Stomach (tissue), 9 donors: ENCODE data around the gene DIMT1. TPM values are rescaled to one million over a fixed set of nuclear protein-coding genes. Genes with fewer than 3 reads are reported as not detected.
A peak's percentile ranks its signal among the peaks of the same experiment; 100 is the strongest.

Experiments
- DNase-seq, 2 donors: peaks; one replicate each; pipeline versions ENCODE4 v3.0.0 to v3.0.0-alpha.2; 2013 to 2019
- H3K27ac ChIP-seq, 5 donors: fragments of 200-600 bp in 4 of 5; sonication (generic) in 4 of 5; one replicate each; pipeline ENCODE4 v1.5.1; 2013 to 2019; ENCODE audit warnings: mild to moderate bottlenecking in 1 of 5, moderate library complexity in 1 of 5
- H3K27me3 ChIP-seq, 3 donors: fragments of 200-600 bp; sonication (generic); one replicate each; pipeline ENCODE4 v1.5.1; 2017 to 2019; ENCODE audit warnings: mixed run types in 1 of 3
- H3K36me3 ChIP-seq, 4 donors: fragments of 200-600 bp; sonication (generic); 1 replicate in 3 of 4; 2 replicates in 1 of 4; pipeline ENCODE4 v1.5.1; 2016 to 2019
- H3K4me1 ChIP-seq, 4 donors: fragments of 200-600 bp; sonication (generic); one replicate each; pipeline ENCODE4 v1.5.1; 2016 to 2019
- H3K4me3 ChIP-seq, 4 donors: fragments of 200-600 bp; sonication (generic) in 3 of 4; one replicate each; pipeline ENCODE4 v1.5.1; 2016 to 2019; ENCODE audit warnings: mild to moderate bottlenecking in 1 of 4
- H3K9me3 ChIP-seq, 4 donors: fragments of 200-600 bp; sonication (generic); one replicate each; pipeline ENCODE4 v1.5.1; 2016 to 2019
- EP300 ChIP-seq: sonication (generic); formaldehyde crosslinking; IDR thresholded peaks from one replicate; pipeline ENCODE4 v1.6.1; 2017; ENCODE audit warnings: antibody characterized with exemption
- POLR2A ChIP-seq, 4 donors: fragments of 450-650 bp; IDR thresholded peaks; one replicate each; pipeline ENCODE4 v1.6.1; 2016; ENCODE audit warnings: antibody characterized with exemption in 4 of 4, control low read depth in 2 of 4, mild to moderate bottlenecking in 1 of 4, moderate library complexity in 1 of 4
- POLR2AphosphoS5 ChIP-seq, 3 donors: sonication (generic); formaldehyde crosslinking; IDR thresholded peaks; one replicate each; pipeline ENCODE4 v1.6.1; 2016; ENCODE audit warnings: antibody characterized with exemption in 3 of 3
- WGBS, 5 donors: extraction: QIAGEN DNeasy Blood & Tissue Kit in 3 of 5; methylation state at CpG; one replicate each; pipeline versions ENCODE4 v1.1.5 to v1.1.7; 2013 to 2018; 5-methylcytosine and 5-hydroxymethylcytosine counted together
- intact Hi-C: fragments of 100-400 bp; cut with DNase I; formaldehyde crosslinking; loops from one replicate; pipeline ENCODE4 v1.15.1; 2023; ENCODE audit warnings: low total_unique reads
- polyA plus RNA-seq, 3 donors: library from polyadenylated mRNA; stranded (reverse); fragments of 200-250 nt; gene quantifications; one replicate each; pipeline ENCODE4 v1.2.3, GENCODE V29; 2013
- total RNA-seq, 5 donors: library from RNA; depleted of rRNA; stranded (reverse); fragments of >200 nt; gene quantifications; one replicate each; pipeline versions ENCODE4 v1.1.0 to v1.2.3, GENCODE V29; 2014 to 2016
- TF ChIP-seq, protein P1 (sequence below), 7 experiments: fragments of 450-650 bp in 4 of 7; fragments of 200-600 bp in 3 of 7; sonication (generic) in 3 of 7; IDR thresholded peaks; one replicate each; pipeline ENCODE4 v1.5.1; 2016 to 2019; ENCODE audit warnings: antibody characterized with exemption in 7 of 7, control low read depth in 2 of 7, mild to moderate bottlenecking in 1 of 7
- donor health status: healthy with polysubstance abuse.
- donor health status: Bipolar disorder and iron deficiency.
- donor health status: healthy.

The DIMT1 gene
- total and polyA plus RNA-seq, 8 donors: 2.0 to 19.1 (median 12.5) TPM

- Histone ChIP-seq H3K36me3 (no peaks in the 10 kb centered on the region), H3K27me3 (no peaks in the 10 kb centered on the region), H3K9me3 (no peaks in the 10 kb centered on the region), H3K4me3 (no peak overlapping the region), H3K27ac (peak overlapping the region in 3 of 5 donors; percentile 22 to 46 (median 37)), H3K4me1 (peaks cover 14 to 32% (median 23%) of the 10 kb centered on the region in 4 donors)
- no peak for DNase-seq
- WGBS, 5 donors: 24 to 53% (median 45%) methylated on average over 5 of the region's 5 CpGs
- TF ChIP-seq POLR2A (IDR thresholded peaks at IDR 0.05) (no peak), POLR2AphosphoS5 (IDR thresholded peaks at IDR 0.05) (no peak), EP300 (no peak)
- TF ChIP-seq, protein P1, sequence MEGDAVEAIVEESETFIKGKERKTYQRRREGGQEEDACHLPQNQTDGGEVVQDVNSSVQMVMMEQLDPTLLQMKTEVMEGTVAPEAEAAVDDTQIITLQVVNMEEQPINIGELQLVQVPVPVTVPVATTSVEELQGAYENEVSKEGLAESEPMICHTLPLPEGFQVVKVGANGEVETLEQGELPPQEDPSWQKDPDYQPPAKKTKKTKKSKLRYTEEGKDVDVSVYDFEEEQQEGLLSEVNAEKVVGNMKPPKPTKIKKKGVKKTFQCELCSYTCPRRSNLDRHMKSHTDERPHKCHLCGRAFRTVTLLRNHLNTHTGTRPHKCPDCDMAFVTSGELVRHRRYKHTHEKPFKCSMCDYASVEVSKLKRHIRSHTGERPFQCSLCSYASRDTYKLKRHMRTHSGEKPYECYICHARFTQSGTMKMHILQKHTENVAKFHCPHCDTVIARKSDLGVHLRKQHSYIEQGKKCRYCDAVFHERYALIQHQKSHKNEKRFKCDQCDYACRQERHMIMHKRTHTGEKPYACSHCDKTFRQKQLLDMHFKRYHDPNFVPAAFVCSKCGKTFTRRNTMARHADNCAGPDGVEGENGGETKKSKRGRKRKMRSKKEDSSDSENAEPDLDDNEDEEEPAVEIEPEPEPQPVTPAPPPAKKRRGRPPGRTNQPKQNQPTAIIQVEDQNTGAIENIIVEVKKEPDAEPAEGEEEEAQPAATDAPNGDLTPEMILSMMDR (IDR thresholded peaks at IDR 0.05): no peak
- intact Hi-C loops: no loop called here
Measured at GRCh38 chr5:62432621-62433064, 28.9 kb upstream of the DIMT1 start.

GRCh38 chr5:62431735-62432620 is 28.3 kb upstream of the DIMT1 start:
- Histone ChIP-seq H3K9me3 (no peaks in the 10 kb centered on the region), H3K36me3 (peaks cover 0 to 3% (median 0%) of the 10 kb centered on the region in 4 donors), H3K27ac (peak overlapping the region in 3 of 5 donors; percentile 37 to 46 (median 46)), H3K27me3 (no peaks in the 10 kb centered on the region), H3K4me3 (no peak overlapping the region), H3K4me1 (peaks cover 14 to 32% (median 23%) of the 10 kb centered on the region in 4 donors)
- 40 to 64% (median 56%) methylated on average over 11 of the region's 11 CpGs for WGBS, 5 donors
- peak; percentile 18 to 48 for DNase-seq
- intact Hi-C loops: no loop called here
- TF ChIP-seq POLR2A (IDR thresholded peaks at IDR 0.05): no peak
- peak in 1 of 3 donors; percentile 23 for TF ChIP-seq POLR2AphosphoS5 (IDR thresholded peaks at IDR 0.05)

DNA sequence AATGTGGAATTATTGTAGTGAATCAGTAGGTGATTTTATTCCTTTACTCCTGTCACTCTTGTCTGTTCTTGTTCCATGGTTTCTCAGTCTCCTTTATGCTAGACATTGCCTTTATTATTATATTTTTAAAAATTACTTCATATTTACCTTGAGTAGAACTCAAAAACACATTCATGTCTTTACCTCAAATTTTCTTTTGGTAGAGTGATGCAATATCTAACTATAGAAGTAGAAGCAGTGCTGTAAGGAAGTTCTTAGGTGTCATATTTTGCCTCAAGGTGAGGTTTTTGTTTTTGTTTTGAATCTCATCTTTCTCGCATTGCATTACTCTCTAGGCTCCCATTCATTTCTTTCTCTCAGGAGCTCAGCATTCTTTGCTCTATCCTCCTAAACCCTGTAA is 21.1 kb upstream of the DIMT1 start:
- no peak for DNase-seq
- no peaks in the 10 kb centered on the region for H3K9me3 ChIP-seq
- no peak overlapping the region for H3K27ac ChIP-seq
- H3K36me3 ChIP-seq: peaks cover 0 to 4% (median 0%) of the 10 kb centered on the region in 4 donors
- H3K4me3 ChIP-seq: no peak overlapping the region
- WGBS, 5 donors: 86 to 100% (median 100%) methylated on average over 1 of the region's 1 CpG
- peaks cover 0 to 12% (median 4%) of the 10 kb centered on the region in 4 donors for H3K4me1 ChIP-seq
- H3K27me3 ChIP-seq: no peaks in the 10 kb centered on the region
- no peak for TF ChIP-seq POLR2A (IDR thresholded peaks at IDR 0.05)
- TF ChIP-seq, protein P1 (IDR thresholded peaks at IDR 0.05): no peak
- no peak for TF ChIP-seq POLR2AphosphoS5 (IDR thresholded peaks at IDR 0.05)
- no peak for TF ChIP-seq EP300
- intact Hi-C loops: no loop called here

- Histone ChIP-seq H3K9me3 (no peaks in the 10 kb centered on the region), H3K4me3 (no peak overlapping the region), H3K36me3 (peaks cover 0 to 7% (median 3%) of the 10 kb centered on the region in 4 donors), H3K4me1 (peaks cover 0 to 12% (median 4%) of the 10 kb centered on the region in 4 donors), H3K27ac (no peak overlapping the region), H3K27me3 (no peaks in the 10 kb centered on the region)
- intact Hi-C loops: no loop called here
- TF ChIP-seq POLR2A (IDR thresholded peaks at IDR 0.05) (no peak), POLR2AphosphoS5 (IDR thresholded peaks at IDR 0.05) (no peak), EP300 (no peak)
- TF ChIP-seq, protein P1 (IDR thresholded peaks at IDR 0.05): no peak
- WGBS, 5 donors: 30 to 45% (median 45%) methylated on average over 1 of the region's 1 CpG
- no peak for DNase-seq
Measured at GRCh38 chr5:62421414-62421813, 17.7 kb upstream of the DIMT1 start.
